ENCODE data around the gene SHISA6. TPM values are rescaled to one million over a fixed set of nuclear protein-coding genes. Genes with fewer than 3 reads are reported as not detected.

Gene SHISA6
- total RNA-seq, 1 donor from 2014 or later, result 3.3 TPM

DNA sequence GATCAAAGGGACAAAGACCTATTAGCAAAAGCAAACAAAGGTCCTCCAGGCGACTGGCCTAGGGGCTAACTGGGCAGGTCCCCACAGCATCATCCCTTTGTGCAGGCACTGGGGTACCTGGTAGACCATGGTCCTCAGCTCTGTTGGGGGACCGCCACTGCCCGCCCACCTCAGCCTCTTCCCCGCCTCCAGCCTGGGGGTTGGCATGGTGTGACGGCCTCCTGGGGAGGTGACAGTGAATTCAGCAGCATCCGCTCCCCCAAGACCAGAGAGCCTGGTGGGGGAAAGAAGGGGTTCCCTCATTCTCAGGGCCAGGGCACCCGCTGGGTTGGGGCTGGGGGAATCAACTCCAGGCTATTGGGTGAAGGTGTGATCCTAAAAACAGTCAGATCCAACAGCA, 318.6 kb downstream of the SHISA6 start:
- Mint-ChIP-seq H3K4me1 (peaks cover 7% of the 10 kb centered on the region), H3K4me3 (no peak overlapping the region), H3K9me3 (no peaks in the 10 kb centered on the region), H3K27ac (peak overlapping the region; percentile 33), H3K27me3 (ENCODE audit: insufficient read depth, low read depth) (peaks cover 16% of the 10 kb centered on the region), H3K36me3 (no peaks in the 10 kb centered on the region)
- Histone ChIP-seq H3K4me1 (peaks cover 7% of the 10 kb centered on the region), H3F3A (ENCODE audit: low read depth) (no peaks in the 10 kb centered on the region), H2AFZ (replicated peaks) (no peak overlapping the region), H3K4me2 (no peak overlapping the region), H3K27me3 (no peaks in the 10 kb centered on the region), H3K27ac (no peak overlapping the region), H3K4me3 (no peak overlapping the region), H3K79me2 (ENCODE audit: low read depth) (no peaks in the 10 kb centered on the region), H3K36me3 (no peaks in the 10 kb centered on the region), H3K9me3 (ENCODE audit: low read depth) (no peaks in the 10 kb centered on the region), H3K9ac (no peak overlapping the region), H4K20me1 (ENCODE audit: low read depth) (no peaks in the 10 kb centered on the region)
- no peak for DNase-seq (ENCODE audit: low spot score)
- no peak for TF ChIP-seq EZH2 (IDR thresholded peaks at IDR 0.05)
- no peak for TF ChIP-seq EZH2phosphoT487 (IDR thresholded peaks at IDR 0.05)
- TF ChIP-seq, protein P1, sequence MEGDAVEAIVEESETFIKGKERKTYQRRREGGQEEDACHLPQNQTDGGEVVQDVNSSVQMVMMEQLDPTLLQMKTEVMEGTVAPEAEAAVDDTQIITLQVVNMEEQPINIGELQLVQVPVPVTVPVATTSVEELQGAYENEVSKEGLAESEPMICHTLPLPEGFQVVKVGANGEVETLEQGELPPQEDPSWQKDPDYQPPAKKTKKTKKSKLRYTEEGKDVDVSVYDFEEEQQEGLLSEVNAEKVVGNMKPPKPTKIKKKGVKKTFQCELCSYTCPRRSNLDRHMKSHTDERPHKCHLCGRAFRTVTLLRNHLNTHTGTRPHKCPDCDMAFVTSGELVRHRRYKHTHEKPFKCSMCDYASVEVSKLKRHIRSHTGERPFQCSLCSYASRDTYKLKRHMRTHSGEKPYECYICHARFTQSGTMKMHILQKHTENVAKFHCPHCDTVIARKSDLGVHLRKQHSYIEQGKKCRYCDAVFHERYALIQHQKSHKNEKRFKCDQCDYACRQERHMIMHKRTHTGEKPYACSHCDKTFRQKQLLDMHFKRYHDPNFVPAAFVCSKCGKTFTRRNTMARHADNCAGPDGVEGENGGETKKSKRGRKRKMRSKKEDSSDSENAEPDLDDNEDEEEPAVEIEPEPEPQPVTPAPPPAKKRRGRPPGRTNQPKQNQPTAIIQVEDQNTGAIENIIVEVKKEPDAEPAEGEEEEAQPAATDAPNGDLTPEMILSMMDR (IDR thresholded peaks at IDR 0.05), result no peak

DNA sequence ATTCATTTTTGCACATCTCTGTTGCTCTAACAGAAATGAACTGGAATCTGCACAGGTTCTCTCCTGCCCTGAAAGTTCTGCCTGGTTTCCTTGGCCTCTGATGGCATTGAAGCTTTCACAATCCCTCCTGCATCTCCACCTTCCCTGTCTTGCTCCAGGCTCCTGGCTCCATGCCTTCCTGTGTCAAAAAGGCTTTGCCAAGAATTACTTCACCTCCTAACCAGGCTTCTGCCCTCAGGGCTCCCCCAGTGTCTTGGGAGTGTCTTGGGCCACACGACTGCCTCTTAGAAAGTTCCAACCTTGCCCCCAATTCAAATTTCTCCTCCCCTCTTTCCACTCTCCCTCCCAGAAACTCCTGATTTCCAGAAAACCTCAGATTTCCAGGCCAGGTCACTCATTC, 320.3 kb downstream of the SHISA6 start:
- Histone ChIP-seq H4K20me1 (ENCODE audit: low read depth) (no peaks in the 10 kb centered on the region), H3K27me3 (no peaks in the 10 kb centered on the region), H3K79me2 (ENCODE audit: low read depth) (no peaks in the 10 kb centered on the region), H3K4me1 (peaks cover 7% of the 10 kb centered on the region), H3F3A (ENCODE audit: low read depth) (no peaks in the 10 kb centered on the region), H3K27ac (no peak overlapping the region), H3K9me3 (ENCODE audit: low read depth) (no peaks in the 10 kb centered on the region), H3K36me3 (no peaks in the 10 kb centered on the region), H3K9ac (no peak overlapping the region), H3K4me2 (no peak overlapping the region), H2AFZ (replicated peaks) (no peak overlapping the region), H3K4me3 (no peak overlapping the region)
- H3K27me3 Mint-ChIP-seq (ENCODE audit: insufficient read depth, low read depth), result peaks cover 14% of the 10 kb centered on the region
- H3K9me3 Mint-ChIP-seq, result no peaks in the 10 kb centered on the region
- no peak overlapping the region for H3K4me3 Mint-ChIP-seq
- no peak overlapping the region for H3K27ac Mint-ChIP-seq
- TF ChIP-seq EZH2 (IDR thresholded peaks at IDR 0.05) (no peak), EZH2phosphoT487 (IDR thresholded peaks at IDR 0.05) (no peak)
- TF ChIP-seq, protein P1 (IDR thresholded peaks at IDR 0.05), result no peak
- peaks cover 9% of the 10 kb centered on the region for H3K4me1 Mint-ChIP-seq
- no peaks in the 10 kb centered on the region for H3K36me3 Mint-ChIP-seq
- no peak for DNase-seq (ENCODE audit: low spot score)

DNA sequence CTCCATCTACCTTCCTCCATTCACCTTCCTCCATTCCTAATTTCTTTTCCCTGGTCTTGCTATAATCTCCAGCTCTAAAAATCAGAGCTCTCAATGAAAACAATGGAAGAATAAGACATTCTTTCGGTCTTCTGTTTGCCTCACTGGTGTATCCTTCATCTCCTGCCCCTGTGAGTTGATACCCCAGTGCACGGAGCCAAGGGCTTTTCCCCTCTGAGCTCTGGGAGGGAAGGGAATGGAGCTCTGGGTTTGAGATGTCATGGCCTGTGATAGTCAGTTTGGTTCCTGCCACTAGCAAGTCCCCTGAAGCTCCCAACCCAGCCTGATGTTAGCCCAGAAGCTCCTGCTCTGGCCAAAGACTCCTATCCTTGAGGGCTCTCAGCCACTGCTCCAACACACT, 320.7 kb downstream of the SHISA6 start:
- Histone ChIP-seq H3K4me2 (no peak overlapping the region), H3K4me1 (peaks cover 7% of the 10 kb centered on the region), H3K79me2 (ENCODE audit: low read depth) (no peaks in the 10 kb centered on the region), H3K27me3 (no peaks in the 10 kb centered on the region), H4K20me1 (ENCODE audit: low read depth) (no peaks in the 10 kb centered on the region), H3K4me3 (no peak overlapping the region), H3K9me3 (ENCODE audit: low read depth) (no peaks in the 10 kb centered on the region), H2AFZ (replicated peaks) (no peak overlapping the region), H3K36me3 (no peaks in the 10 kb centered on the region), H3K27ac (no peak overlapping the region), H3F3A (ENCODE audit: low read depth) (no peaks in the 10 kb centered on the region), H3K9ac (no peak overlapping the region)
- Mint-ChIP-seq H3K9me3 (no peaks in the 10 kb centered on the region), H3K36me3 (no peaks in the 10 kb centered on the region), H3K27me3 (ENCODE audit: insufficient read depth, low read depth) (peaks cover 14% of the 10 kb centered on the region), H3K4me1 (peaks cover 9% of the 10 kb centered on the region), H3K4me3 (no peak overlapping the region), H3K27ac (no peak overlapping the region)
- no peak for DNase-seq (ENCODE audit: low spot score)
- TF ChIP-seq EZH2phosphoT487 (IDR thresholded peaks at IDR 0.05) (no peak), EZH2 (IDR thresholded peaks at IDR 0.05) (no peak)
- TF ChIP-seq, protein P1 (IDR thresholded peaks at IDR 0.05), result no peak
